Measurements from ENCODE around the gene CXCL3. TPM values are rescaled to one million over a fixed set of nuclear protein-coding genes. Genes with fewer than 3 reads are reported as not detected.

The CXCL3 gene
- total RNA-seq, 2 experiments from 2014 or later = not detected

DNA sequence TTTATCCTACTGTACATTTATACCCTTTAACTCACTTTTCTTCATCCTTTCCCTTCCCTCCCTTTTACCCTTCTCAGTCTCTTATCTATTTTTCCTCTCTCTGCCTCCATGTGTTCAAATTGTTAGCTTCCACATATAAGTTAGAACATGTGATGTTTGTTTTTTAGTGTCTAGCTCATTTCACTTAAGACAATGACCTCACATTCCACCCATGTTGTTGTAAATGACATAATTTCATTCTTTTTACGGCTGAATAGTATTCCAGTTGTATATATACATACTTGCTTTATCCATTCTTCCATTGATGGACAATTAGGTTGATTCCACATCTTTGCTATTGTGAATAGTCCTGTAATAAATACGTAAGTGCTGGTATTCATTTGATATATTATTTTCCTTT, 7.3 kb upstream of the CXCL3 start:
- Mint-ChIP-seq H3K4me1 (ENCODE audit: low read depth) (no peaks in the 10 kb centered on the region), H3K4me3 (no peak overlapping the region), H3K36me3 (ENCODE audit: low read depth) (no peaks in the 10 kb centered on the region), H3K9me3 (peaks cover 4% of the 10 kb centered on the region), H3K27ac (no peak overlapping the region), H3K27me3 (peaks cover 10% of the 10 kb centered on the region)
- intact Hi-C loops (cut with micrococcal nuclease) = no loop called here
- ChIA-PET CTCF (interaction anchor here (1.4 kb wide), 1 partner anchor 11 kb away, joined by 3 read pairs; no protein-coding TSS in a partner anchor), POLR2A (no interaction called here)
- DNase-seq = no peak
- TF ChIP-seq, protein P1, sequence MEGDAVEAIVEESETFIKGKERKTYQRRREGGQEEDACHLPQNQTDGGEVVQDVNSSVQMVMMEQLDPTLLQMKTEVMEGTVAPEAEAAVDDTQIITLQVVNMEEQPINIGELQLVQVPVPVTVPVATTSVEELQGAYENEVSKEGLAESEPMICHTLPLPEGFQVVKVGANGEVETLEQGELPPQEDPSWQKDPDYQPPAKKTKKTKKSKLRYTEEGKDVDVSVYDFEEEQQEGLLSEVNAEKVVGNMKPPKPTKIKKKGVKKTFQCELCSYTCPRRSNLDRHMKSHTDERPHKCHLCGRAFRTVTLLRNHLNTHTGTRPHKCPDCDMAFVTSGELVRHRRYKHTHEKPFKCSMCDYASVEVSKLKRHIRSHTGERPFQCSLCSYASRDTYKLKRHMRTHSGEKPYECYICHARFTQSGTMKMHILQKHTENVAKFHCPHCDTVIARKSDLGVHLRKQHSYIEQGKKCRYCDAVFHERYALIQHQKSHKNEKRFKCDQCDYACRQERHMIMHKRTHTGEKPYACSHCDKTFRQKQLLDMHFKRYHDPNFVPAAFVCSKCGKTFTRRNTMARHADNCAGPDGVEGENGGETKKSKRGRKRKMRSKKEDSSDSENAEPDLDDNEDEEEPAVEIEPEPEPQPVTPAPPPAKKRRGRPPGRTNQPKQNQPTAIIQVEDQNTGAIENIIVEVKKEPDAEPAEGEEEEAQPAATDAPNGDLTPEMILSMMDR (IDR thresholded peaks at IDR 0.05) = no peak
- no peak for ATAC-seq

DNA sequence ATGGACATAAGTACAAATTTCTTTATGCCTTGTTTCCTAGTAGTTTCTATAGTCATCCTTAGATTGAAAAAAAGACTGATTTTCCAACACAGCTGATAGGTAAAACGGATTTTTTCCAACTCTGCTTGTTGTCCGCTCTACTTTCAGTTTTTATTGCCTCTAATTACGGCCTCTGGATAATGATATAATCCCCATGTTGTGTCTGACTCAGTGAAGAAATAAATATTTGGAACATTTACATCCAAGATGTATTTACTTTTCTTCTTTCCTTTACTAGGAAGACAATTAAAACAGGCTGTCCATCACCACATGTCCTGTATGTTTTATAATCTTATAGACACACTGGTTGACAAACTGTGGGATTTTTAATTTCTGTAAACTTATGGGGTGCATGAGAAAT, 6.8 kb upstream of the CXCL3 start:
- intact Hi-C loops (cut with micrococcal nuclease) = no loop called here
- H3K4me1 Mint-ChIP-seq (ENCODE audit: low read depth) = no peaks in the 10 kb centered on the region
- H3K27me3 Mint-ChIP-seq = peaks cover 11% of the 10 kb centered on the region
- ChIA-PET POLR2A (no interaction called here), CTCF (interaction anchor here (1.4 kb wide), 1 partner anchor 12 kb away, joined by 3 read pairs; no protein-coding TSS in a partner anchor)
- no peak for ATAC-seq
- peaks cover 4% of the 10 kb centered on the region for H3K9me3 Mint-ChIP-seq
- H3K36me3 Mint-ChIP-seq (ENCODE audit: low read depth) = no peaks in the 10 kb centered on the region
- no peak for DNase-seq
- no peak overlapping the region for H3K4me3 Mint-ChIP-seq
- TF ChIP-seq, protein P1 (IDR thresholded peaks at IDR 0.05) = no peak
- no peak overlapping the region for H3K27ac Mint-ChIP-seq

DNA sequence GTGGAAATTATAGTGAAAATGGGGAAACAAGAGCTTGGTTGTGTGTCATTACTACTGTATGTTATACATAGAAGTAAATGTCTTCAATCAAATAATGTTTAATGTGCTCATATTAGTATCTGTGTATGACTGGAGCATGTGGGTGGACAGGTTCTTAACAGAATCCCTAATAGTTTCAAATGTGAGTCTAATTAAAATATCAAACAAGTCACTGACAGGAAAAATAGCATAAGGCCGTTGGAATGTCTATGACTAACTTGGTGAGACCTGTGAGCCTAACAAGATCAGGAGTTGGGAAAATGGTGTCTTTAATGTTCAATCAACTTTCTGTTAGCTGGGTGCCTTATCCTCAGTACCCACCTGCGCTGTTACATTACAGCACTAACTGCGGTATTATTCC, 6.2 kb upstream of the CXCL3 start:
- DNase-seq (no peak), ATAC-seq (no peak)
- Mint-ChIP-seq H3K9me3 (peaks cover 4% of the 10 kb centered on the region), H3K27ac (no peak overlapping the region), H3K4me3 (no peak overlapping the region), H3K36me3 (ENCODE audit: low read depth) (no peaks in the 10 kb centered on the region), H3K4me1 (ENCODE audit: low read depth) (no peaks in the 10 kb centered on the region), H3K27me3 (peaks cover 14% of the 10 kb centered on the region)
- intact Hi-C loops (cut with micrococcal nuclease) = no loop called here
- CTCF ChIA-PET = interaction anchor here (1.4 kb wide), 1 partner anchor 12 kb away, joined by 3 read pairs; no protein-coding TSS in a partner anchor
- POLR2A ChIA-PET = no interaction called here
- TF ChIP-seq, protein P1 (IDR thresholded peaks at IDR 0.05) = no peak

DNA sequence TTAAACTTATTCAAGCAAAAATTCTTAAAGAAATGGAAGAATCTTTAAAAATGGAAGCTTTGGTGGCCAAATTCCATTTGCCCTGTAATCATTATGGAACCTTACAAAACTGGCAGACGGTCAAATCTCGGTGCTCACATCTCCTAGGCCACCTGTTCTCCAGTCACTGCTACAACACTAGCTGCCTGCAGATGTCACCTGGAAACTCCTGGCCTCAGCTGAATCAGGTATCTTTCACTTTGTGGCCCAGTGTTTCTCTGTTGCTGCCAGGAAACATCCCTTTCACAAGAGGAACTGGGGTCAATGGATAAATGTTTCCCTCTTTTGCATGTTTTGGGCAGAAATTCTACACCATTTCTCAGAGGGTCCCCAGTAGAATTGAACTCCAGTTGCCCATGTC, 4.2 kb upstream of the CXCL3 start:
- POLR2A ChIA-PET = no interaction called here
- TF ChIP-seq, protein P1 (IDR thresholded peaks at IDR 0.05) = no peak
- CTCF ChIA-PET = interaction anchor here (1.7 kb wide), 1 partner anchor 13 kb away, joined by 4 read pairs; no protein-coding TSS in a partner anchor
- Mint-ChIP-seq H3K36me3 (ENCODE audit: low read depth) (no peaks in the 10 kb centered on the region), H3K4me1 (ENCODE audit: low read depth) (peaks cover 7% of the 10 kb centered on the region), H3K27me3 (peaks cover 27% of the 10 kb centered on the region), H3K9me3 (peaks cover 4% of the 10 kb centered on the region), H3K27ac (no peak overlapping the region), H3K4me3 (no peak overlapping the region)
- intact Hi-C loops (cut with micrococcal nuclease) = no loop called here
- ATAC-seq (no peak), DNase-seq (no peak)

DNA sequence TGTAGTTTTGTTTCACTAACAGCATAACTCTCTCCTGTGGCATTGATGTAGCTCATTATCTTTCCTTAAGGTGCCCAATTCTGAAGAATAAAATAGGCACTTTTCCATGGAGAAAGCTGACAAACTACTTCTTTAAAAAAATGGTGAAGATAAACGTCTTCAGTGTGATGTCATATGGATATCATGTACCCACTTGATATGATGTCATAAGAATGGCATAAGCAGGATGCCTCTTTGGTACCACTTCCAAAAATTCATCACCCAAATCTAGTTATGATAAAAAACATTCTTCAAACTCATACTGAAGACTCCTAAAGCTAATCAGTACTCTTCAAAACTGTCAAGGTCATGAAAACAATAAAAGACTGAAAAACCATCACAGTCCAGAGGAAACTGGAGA, 2.9 kb upstream of the CXCL3 start:
- ChIA-PET CTCF (interaction anchor here (1.7 kb wide), 1 partner anchor 14 kb away, joined by 4 read pairs; no protein-coding TSS in a partner anchor), POLR2A (no interaction called here)
- no peak overlapping the region for H3K4me3 Mint-ChIP-seq
- no peak overlapping the region for H3K27ac Mint-ChIP-seq
- peaks cover 7% of the 10 kb centered on the region for H3K4me1 Mint-ChIP-seq (ENCODE audit: low read depth)
- no peak for DNase-seq
- H3K36me3 Mint-ChIP-seq (ENCODE audit: low read depth) = no peaks in the 10 kb centered on the region
- TF ChIP-seq, protein P1 (IDR thresholded peaks at IDR 0.05) = no peak
- H3K27me3 Mint-ChIP-seq = peaks cover 35% of the 10 kb centered on the region
- no peaks in the 10 kb centered on the region for H3K9me3 Mint-ChIP-seq
- intact Hi-C loops (cut with micrococcal nuclease) = no loop called here
- no peak for ATAC-seq
